Skeletal muscle tissue (tissue), 4 donors: ENCODE results near the gene TNS1. TPM values are rescaled to one million over a fixed set of nuclear protein-coding genes. Genes with fewer than 3 reads are reported as not detected.

Experiments
- H3K27ac ChIP-seq: one replicate; pipeline ENCODE4 v1.7.0; 2013; ENCODE audit warnings: mild to moderate bottlenecking, low read depth, low read length, inconsistent platforms
- H3K27me3 ChIP-seq, 3 donors: one replicate each; pipeline ENCODE4 v1.7.0; 2013; ENCODE audit warnings: low read length in 3 of 3; ENCODE audit not compliant: control insufficient read depth in 3 of 3, insufficient read depth in 3 of 3
- H3K36me3 ChIP-seq, 3 donors: one replicate each; pipeline ENCODE4 v1.7.0; 2013; ENCODE audit warnings: low read length in 3 of 3; ENCODE audit not compliant: control insufficient read depth in 3 of 3, insufficient read depth in 3 of 3
- H3K4me1 ChIP-seq, 3 donors: one replicate each; pipeline ENCODE4 v1.7.0; 2013; ENCODE audit warnings: low read length in 3 of 3, mild to moderate bottlenecking in 3 of 3; ENCODE audit not compliant: control insufficient read depth in 3 of 3, insufficient read depth in 3 of 3
- H3K4me3 ChIP-seq, 3 donors: one replicate each; pipeline ENCODE4 v1.7.0; 2013; ENCODE audit warnings: low read length in 3 of 3
- H3K9ac ChIP-seq, 3 donors: one replicate each; pipeline ENCODE4 v1.7.0; 2013; ENCODE audit warnings: low read length in 3 of 3, mild to moderate bottlenecking in 3 of 3, moderate library complexity in 2 of 3, low read depth in 1 of 3
- H3K9me3 ChIP-seq, 3 donors: one replicate each; pipeline ENCODE4 v1.7.0; 2013; ENCODE audit warnings: low read length in 3 of 3; ENCODE audit not compliant: control insufficient read depth in 3 of 3
- total RNA-seq: library from RNA; depleted of rRNA; stranded (reverse); fragments of >200 nt; gene quantifications from one replicate; pipeline ENCODE4 v1.2.3, GENCODE V29; 2014
- donor health status: Osteomylitis.

Gene TNS1
- total RNA-seq, 1 donor from 2014 or later, result 73.1 TPM

- Histone ChIP-seq H3K4me1 (peaks cover 86 to 96% (median 94%) of the 10 kb centered on the region in 3 donors), H3K9ac (peak overlapping the region in 2 of 3 donors; percentile 64 to 69), H3K36me3 (peaks cover 18 to 30% (median 24%) of the 10 kb centered on the region in 3 donors), H3K9me3 (no peaks in the 10 kb centered on the region), H3K27me3 (no peaks in the 10 kb centered on the region), H3K27ac (peak overlapping the region; percentile 99), H3K4me3 (peak overlapping the region; percentile 38 to 42 (median 41))
Measured at GRCh38 chr2:217854684-217855420, 147.9 kb downstream of the TNS1 start.

DNA sequence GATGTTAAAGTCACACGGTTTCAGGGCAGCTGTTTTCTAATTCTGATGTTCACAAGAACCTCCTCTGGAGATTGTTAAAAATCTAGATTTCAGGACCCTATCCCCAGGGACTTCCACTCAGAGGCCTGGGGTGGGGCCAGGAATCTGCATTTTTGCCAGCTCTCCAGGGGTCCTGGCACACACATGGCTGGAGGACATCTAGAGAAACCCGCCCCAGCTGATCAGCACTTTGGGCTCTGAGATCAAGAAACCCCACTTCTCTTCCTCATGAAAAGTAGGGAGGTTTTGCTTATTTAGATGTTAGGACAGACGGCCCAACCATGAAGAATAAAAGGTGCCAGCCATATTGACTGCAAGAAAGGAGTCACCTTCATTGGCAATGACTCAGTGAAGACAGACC lies 148.8 kb downstream of the TNS1 start:
- no peaks in the 10 kb centered on the region for H3K27me3 ChIP-seq
- peak overlapping the region in 2 of 3 donors; percentile 41 for H3K4me3 ChIP-seq
- peak overlapping the region; percentile 70 for H3K27ac ChIP-seq
- H3K9me3 ChIP-seq, result no peaks in the 10 kb centered on the region
- H3K36me3 ChIP-seq, result peaks cover 17 to 31% (median 26%) of the 10 kb centered on the region in 3 donors
- peak overlapping the region in 2 of 3 donors; percentile 9 to 68 for H3K9ac ChIP-seq
- peaks cover 86 to 95% (median 94%) of the 10 kb centered on the region in 3 donors for H3K4me1 ChIP-seq

DNA sequence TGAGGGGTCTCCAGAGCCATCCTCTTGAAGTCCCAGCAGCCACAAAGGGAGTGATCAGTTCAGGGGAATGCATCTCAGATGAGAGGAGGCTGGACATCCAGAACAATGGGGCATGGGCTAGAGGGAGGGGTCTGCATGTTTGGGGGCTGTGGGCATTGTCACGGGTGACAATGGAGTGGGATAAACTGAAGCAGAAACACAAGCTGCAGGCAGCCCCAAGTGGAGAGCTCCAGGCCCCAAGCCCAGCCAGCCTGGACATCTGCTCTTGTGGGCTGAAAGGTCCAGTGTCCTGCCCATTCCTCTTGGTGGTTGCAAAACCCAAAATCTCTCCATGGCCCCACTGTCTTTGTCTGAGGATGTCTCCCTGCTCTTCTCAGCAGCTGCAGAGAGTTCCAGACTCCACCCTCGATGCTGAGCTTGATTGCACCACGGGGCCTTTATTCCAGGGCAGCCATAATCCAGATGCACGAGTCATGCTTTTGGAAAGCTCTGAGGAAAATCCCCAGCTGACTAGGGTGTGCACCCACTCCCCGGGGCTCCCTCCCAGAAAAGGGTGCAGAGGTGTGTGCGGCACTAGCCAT lies 149.4 kb downstream of the TNS1 start:
- Histone ChIP-seq H3K4me1 (peaks cover 88 to 98% (median 94%) of the 10 kb centered on the region in 3 donors), H3K36me3 (peaks cover 23 to 36% (median 30%) of the 10 kb centered on the region in 3 donors), H3K27ac (peak overlapping the region; percentile 70), H3K9ac (peak overlapping the region in 2 of 3 donors; percentile 51 to 68), H3K27me3 (no peaks in the 10 kb centered on the region), H3K4me3 (peak overlapping the region in 2 of 3 donors; percentile 10 to 41), H3K9me3 (no peaks in the 10 kb centered on the region)

DNA sequence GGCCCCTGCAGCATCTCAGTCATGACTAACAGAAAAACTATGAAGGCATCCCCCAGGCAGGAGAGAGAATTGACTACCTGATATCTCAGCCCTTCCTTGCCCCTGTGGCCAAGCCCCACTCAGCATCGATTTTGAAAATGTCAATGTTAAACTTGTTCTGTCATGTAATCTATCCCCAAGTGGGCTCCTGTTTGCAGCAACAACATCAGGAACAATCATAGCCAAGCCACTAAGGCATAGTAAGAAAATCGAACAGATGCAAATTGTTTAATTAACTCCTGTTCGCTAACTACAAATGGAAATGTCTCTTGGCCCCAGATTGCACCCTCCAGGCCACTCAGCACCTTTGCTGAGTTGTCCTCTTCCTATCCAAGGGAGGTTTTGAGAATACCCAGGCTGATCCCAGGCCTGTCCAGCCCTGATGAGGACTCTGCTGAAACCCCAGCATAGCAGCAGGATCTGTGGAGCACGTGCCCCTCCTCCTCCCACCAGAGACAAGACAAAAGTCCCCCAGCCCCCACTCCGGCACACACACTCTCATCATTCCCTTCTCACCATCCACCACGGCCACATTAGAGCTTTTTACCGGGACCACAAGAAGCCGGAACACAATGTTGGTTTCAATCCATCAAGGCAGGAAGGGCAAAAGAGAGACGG lies 150.1 kb downstream of the TNS1 start:
- H3K4me3 ChIP-seq, result peak overlapping the region in 2 of 3 donors; percentile 1 to 32
- peaks cover 90 to 98% (median 94%) of the 10 kb centered on the region in 3 donors for H3K4me1 ChIP-seq
- H3K9me3 ChIP-seq, result no peaks in the 10 kb centered on the region
- H3K36me3 ChIP-seq, result peaks cover 22 to 43% (median 37%) of the 10 kb centered on the region in 3 donors
- H3K27ac ChIP-seq, result peak overlapping the region; percentile 70
- H3K27me3 ChIP-seq, result no peaks in the 10 kb centered on the region
- H3K9ac ChIP-seq, result peak overlapping the region; percentile 33 to 68 (median 51)

DNA sequence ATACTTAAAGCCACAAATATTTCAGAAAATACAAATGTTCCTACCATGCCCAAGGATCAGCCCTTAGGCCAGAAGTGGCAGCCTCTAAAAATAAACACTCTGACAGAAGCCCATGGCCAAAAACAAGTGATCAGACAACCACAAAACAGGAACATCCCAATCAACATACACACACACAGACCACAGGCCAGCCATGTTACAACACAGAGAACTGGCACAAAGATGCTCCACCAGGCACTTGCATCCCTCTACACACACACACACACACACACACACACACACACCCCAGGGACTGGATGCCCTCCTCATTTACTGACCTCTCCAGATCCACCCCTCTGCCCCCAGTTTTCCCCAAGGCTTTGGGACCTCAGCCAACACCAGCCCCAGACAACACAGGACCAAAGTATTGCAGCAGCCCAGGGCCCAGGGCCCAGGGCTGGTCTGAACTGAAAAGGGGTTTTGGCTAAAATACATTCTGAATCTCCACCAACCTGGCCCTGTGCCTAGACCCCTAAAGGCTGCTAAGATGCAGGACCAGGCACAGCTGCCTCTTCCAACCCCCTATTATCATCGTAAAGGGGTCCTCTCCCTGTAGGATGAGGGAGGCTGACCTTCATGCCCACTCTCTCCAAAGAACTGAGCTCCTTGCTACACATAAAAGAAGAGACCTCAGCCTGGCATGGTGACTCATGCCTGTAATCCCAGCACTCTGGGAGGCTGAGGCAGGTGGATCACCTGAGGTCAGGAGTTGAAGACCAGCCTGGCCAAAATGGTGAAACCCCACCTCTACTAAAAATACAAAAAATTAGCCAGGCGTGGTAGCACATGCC lies 151.4 kb downstream of the TNS1 start:
- H3K27ac ChIP-seq, result peak overlapping the region; percentile 79
- peaks cover 32 to 56% (median 48%) of the 10 kb centered on the region in 3 donors for H3K36me3 ChIP-seq

GRCh38 chr2:217849154-217849975 lies 153.4 kb downstream of the TNS1 start:
- Histone ChIP-seq H3K9me3 (no peaks in the 10 kb centered on the region), H3K27ac (peak overlapping the region; percentile 81), H3K9ac (peak overlapping the region in 2 of 3 donors; percentile 61 to 75), H3K36me3 (peaks cover 39 to 62% (median 52%) of the 10 kb centered on the region in 3 donors), H3K27me3 (no peaks in the 10 kb centered on the region), H3K4me1 (peaks cover 75 to 99% (median 89%) of the 10 kb centered on the region in 3 donors), H3K4me3 (peak overlapping the region in 1 of 3 donors; percentile 46)

More for the DNA sequence above, 151.4 kb downstream of the TNS1 start:
- Histone ChIP-seq H3K9me3 (no peaks in the 10 kb centered on the region), H3K27me3 (no peaks in the 10 kb centered on the region), H3K4me3 (peak overlapping the region; percentile 35 to 78 (median 57)), H3K4me1 (peaks cover 90 to 100% (median 98%) of the 10 kb centered on the region in 3 donors), H3K9ac (peak overlapping the region; percentile 61 to 75 (median 71))

DNA sequence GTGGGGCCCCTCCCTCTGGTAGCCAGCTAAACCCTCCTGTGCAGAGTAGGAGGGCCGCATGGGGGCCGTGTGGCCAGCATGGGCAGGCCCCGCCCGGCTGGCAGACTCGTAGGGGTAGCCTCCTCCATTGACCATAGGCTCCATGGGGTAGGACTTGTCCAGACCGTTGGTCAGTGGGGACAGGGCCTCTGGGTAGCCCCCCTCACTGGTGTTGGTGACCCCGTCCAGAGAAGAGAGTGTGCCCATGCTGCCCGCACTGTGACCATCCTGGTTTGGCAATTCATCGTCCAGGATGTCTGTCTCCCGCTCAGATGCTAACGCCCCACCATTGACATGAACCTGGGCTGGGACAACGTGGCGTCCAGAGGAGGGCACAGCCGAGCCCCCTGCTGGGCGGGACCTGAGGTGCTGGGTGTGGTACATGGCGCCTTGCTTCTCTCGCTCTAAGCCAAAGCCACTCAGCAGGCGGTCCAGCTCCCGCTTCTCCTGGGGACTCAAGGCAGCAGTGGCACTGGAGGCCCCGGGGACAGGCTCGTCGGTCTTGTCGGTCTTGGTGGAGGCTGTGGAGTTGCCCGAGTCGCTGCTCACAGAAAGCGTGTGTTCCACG lies 154.3 kb downstream of the TNS1 start:
- Histone ChIP-seq H3K27ac (peak overlapping the region; percentile 81), H3K27me3 (no peaks in the 10 kb centered on the region), H3K36me3 (peaks cover 38 to 61% (median 56%) of the 10 kb centered on the region in 3 donors), H3K4me3 (no peak overlapping the region), H3K9me3 (no peaks in the 10 kb centered on the region), H3K4me1 (peaks cover 69 to 99% (median 88%) of the 10 kb centered on the region in 3 donors), H3K9ac (peak overlapping the region in 1 of 3 donors; percentile 54)

GRCh38 chr2:217847552-217848350 lies 155.0 kb downstream of the TNS1 start:
- H3K4me3 ChIP-seq, result no peak overlapping the region
- H3K4me1 ChIP-seq, result peaks cover 63 to 97% (median 88%) of the 10 kb centered on the region in 3 donors
- peak overlapping the region in 1 of 3 donors; percentile 54 for H3K9ac ChIP-seq
- H3K27me3 ChIP-seq, result no peaks in the 10 kb centered on the region
- H3K36me3 ChIP-seq, result peaks cover 38 to 59% (median 56%) of the 10 kb centered on the region in 3 donors
- peak overlapping the region; percentile 81 for H3K27ac ChIP-seq
- no peaks in the 10 kb centered on the region for H3K9me3 ChIP-seq
